Lung (tissue), 12 donors: Measurements from ENCODE around the gene TSEN54. TPM values are rescaled to one million over a fixed set of nuclear protein-coding genes. Genes with fewer than 3 reads are reported as not detected.

Experiments
- ATAC-seq: fragments of 200-7000 bp; cut with Tn5 transposase; one replicate; pipeline ENCODE4 v1.9.1; 2020; ENCODE audit warnings: moderate number of reproducible peaks; ENCODE audit not compliant: insufficient read depth, low FRiP score
- DNase-seq, 3 donors: peaks; one replicate each; pipeline ENCODE4 v3.0.0-alpha.2; 2013 to 2017
- H3K27ac ChIP-seq, 2 donors: one replicate each; pipeline ENCODE4 v1.5.1; 2013; ENCODE audit warnings: mild to moderate bottlenecking in 2 of 2, moderate library complexity in 2 of 2, control low read depth in 1 of 2, inconsistent platforms in 1 of 2, low read depth in 1 of 2, low read length in 1 of 2
- H3K27me3 ChIP-seq, 3 donors: one replicate each; pipeline ENCODE4 v1.5.1; 2013; ENCODE audit warnings: low read length in 2 of 3; ENCODE audit not compliant: control insufficient read depth in 3 of 3, insufficient read depth in 3 of 3
- H3K36me3 ChIP-seq, 4 donors: one replicate each; pipeline ENCODE4 v1.5.1; 2013; ENCODE audit warnings: low read length in 4 of 4, mild to moderate bottlenecking in 1 of 4, moderate library complexity in 1 of 4; ENCODE audit not compliant: control insufficient read depth in 4 of 4, insufficient read depth in 4 of 4
- H3K4me1 ChIP-seq, 5 donors: one replicate each; pipeline ENCODE4 v1.5.1; 2013; ENCODE audit warnings: low read length in 5 of 5, mild to moderate bottlenecking in 2 of 5, moderate library complexity in 1 of 5; ENCODE audit not compliant: control insufficient read depth in 5 of 5, insufficient read depth in 5 of 5
- H3K4me3 ChIP-seq: one replicate; pipeline ENCODE4 v1.5.1; 2013; ENCODE audit warnings: mild to moderate bottlenecking, control low read depth, moderate library complexity
- H3K9ac ChIP-seq, 2 donors: one replicate each; pipeline ENCODE4 v1.5.1; 2013; ENCODE audit warnings: low read length in 2 of 2, control low read depth in 1 of 2; ENCODE audit not compliant: insufficient read depth in 1 of 2
- H3K9me3 ChIP-seq, 4 donors: one replicate each; pipeline ENCODE4 v1.5.1; 2013; ENCODE audit warnings: low read length in 3 of 4, mild to moderate bottlenecking in 1 of 4, moderate library complexity in 1 of 4; ENCODE audit not compliant: control insufficient read depth in 4 of 4, insufficient read depth in 3 of 4
- WGBS, 2 donors: extraction: QIAGEN DNeasy Blood & Tissue Kit; methylation state at CpG; one replicate each; pipeline ENCODE4 v1.1.7; 2013; 5-methylcytosine and 5-hydroxymethylcytosine counted together
- polyA plus RNA-seq, 2 donors: library from polyadenylated mRNA; stranded (reverse); fragments of 200-250 nt; gene quantifications; one replicate each; pipeline ENCODE4 v1.2.1, GENCODE V29; 2013
- total RNA-seq, 2 donors: library from RNA; depleted of rRNA in 1 of 2; stranded (reverse); fragments of >200 nt in 1 of 2; gene quantifications; one replicate each; pipeline ENCODE4 v1.2.1, GENCODE V29; 2014 to 2021
- TF ChIP-seq, protein P1 (sequence below): IDR thresholded peaks from 2 replicates; pipeline ENCODE4 v1.5.1; 2012; ENCODE audit warnings: mild to moderate bottlenecking; ENCODE audit errors: control extremely low read depth, extremely low read depth
- donor health status: control.
- donor health status: control.
- donor health status: Bipolar disorder and iron deficiency.
- donor health status: healthy.
- donor health status: DM: yes; HTN: yes; CAD: no.

TSEN54 gene
- total and polyA plus RNA-seq, 4 donors, result 18.4 to 36.5 (median 21.6) TPM

GRCh38 chr17:75488693-75489510 lies 27.4 kb upstream of the TSEN54 start:
- TF ChIP-seq, protein P1, sequence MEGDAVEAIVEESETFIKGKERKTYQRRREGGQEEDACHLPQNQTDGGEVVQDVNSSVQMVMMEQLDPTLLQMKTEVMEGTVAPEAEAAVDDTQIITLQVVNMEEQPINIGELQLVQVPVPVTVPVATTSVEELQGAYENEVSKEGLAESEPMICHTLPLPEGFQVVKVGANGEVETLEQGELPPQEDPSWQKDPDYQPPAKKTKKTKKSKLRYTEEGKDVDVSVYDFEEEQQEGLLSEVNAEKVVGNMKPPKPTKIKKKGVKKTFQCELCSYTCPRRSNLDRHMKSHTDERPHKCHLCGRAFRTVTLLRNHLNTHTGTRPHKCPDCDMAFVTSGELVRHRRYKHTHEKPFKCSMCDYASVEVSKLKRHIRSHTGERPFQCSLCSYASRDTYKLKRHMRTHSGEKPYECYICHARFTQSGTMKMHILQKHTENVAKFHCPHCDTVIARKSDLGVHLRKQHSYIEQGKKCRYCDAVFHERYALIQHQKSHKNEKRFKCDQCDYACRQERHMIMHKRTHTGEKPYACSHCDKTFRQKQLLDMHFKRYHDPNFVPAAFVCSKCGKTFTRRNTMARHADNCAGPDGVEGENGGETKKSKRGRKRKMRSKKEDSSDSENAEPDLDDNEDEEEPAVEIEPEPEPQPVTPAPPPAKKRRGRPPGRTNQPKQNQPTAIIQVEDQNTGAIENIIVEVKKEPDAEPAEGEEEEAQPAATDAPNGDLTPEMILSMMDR, result no peak
- Histone ChIP-seq H3K36me3 (peaks cover 3 to 23% (median 11%) of the 10 kb centered on the region in 4 donors), H3K4me3 (no peak overlapping the region), H3K9me3 (no peaks in the 10 kb centered on the region), H3K9ac (no peak overlapping the region), H3K27me3 (no peaks in the 10 kb centered on the region), H3K27ac (no peak overlapping the region), H3K4me1 (peaks cover 0 to 30% (median 3%) of the 10 kb centered on the region in 5 donors)
- ATAC-seq, result no peak
- DNase-seq, result no peak
- WGBS, 2 donors, result 92% methylated on average over 24 of the region's 24 CpGs

DNA sequence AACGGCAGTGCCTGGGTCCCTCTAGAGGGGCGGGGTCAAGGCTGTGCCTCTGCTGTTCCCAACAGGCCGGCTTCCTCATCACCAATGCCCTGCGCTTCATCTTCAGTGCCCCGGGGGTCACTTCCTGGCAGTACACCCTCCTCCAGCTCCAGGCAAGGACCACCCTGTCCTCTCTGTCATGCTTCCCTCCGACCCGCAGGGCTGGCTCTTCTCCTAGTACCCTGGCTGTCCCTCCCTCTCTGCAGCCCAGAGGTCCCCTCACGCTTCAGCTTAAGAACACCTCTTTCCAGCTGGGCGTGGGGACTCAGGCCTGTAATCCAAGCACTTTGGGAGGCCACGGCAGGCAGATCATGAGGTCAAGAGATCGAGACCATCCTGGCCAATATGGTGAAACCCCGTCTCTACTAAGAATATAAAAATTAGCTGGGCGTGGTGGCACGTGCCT lies 26.8 kb upstream of the TSEN54 start:
- Histone ChIP-seq H3K9ac (no peak overlapping the region), H3K4me3 (no peak overlapping the region), H3K27me3 (no peaks in the 10 kb centered on the region), H3K36me3 (peaks cover 3 to 29% (median 15%) of the 10 kb centered on the region in 4 donors), H3K4me1 (peaks cover 0 to 29% (median 3%) of the 10 kb centered on the region in 5 donors), H3K27ac (no peak overlapping the region), H3K9me3 (no peaks in the 10 kb centered on the region)
- no peak for ATAC-seq
- 81 to 82% methylated on average over 12 to 14 of the region's 14 CpGs for WGBS, 2 donors
- DNase-seq, result no peak
- TF ChIP-seq, protein P1, result no peak

DNA sequence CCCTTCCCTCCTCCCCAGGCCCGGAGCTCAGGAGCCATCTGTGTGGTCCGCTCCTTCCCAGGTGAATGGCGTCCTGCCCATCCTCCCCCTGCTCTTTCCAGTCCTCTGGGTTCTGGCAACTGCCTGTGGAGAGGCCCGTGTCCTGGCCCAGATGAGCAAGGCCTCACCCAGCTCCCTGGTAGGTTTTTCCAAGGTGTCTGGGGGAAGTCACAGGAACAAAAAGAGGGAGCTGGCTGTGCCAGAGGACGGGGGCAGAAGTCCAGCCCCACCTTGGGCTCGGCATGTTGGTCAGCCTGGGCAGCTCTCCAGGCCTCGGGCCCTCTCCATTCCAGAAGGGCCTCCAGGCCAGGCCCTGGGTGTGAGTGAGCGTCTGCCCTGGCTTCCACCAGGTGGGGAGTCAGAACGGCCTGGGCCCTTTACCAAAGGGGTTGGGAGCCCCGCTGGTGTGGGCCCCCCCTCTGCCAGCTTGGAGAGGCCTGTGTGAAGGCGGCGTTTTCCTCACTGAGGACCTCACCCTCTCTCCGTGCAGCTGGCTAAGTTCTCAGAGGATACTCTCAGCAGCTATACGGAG lies 26.1 kb upstream of the TSEN54 start:
- no peak overlapping the region for H3K9ac ChIP-seq
- peaks cover 0 to 29% (median 3%) of the 10 kb centered on the region in 5 donors for H3K4me1 ChIP-seq
- no peaks in the 10 kb centered on the region for H3K27me3 ChIP-seq
- H3K27ac ChIP-seq, result peak overlapping the region in 1 of 2 donors; percentile 68
- H3K9me3 ChIP-seq, result no peaks in the 10 kb centered on the region
- TF ChIP-seq, protein P1, result no peak
- no peak overlapping the region for H3K4me3 ChIP-seq
- WGBS, 2 donors, result 55 to 77% methylated on average over 14 of the region's 14 CpGs
- peaks cover 3 to 35% (median 17%) of the 10 kb centered on the region in 4 donors for H3K36me3 ChIP-seq
- ATAC-seq, result no peak
- no peak for DNase-seq
